Central memory CD8-positive, alpha-beta T cell (primary cell): ENCODE data around the gene SLC22A14.
"Not testable (repeated sequence)": the region's sequence is repeated elsewhere in the genome, so short reads cannot be mapped to it uniquely, and the experiment has no call there.

Experiments used
- ATAC-seq: fragments of 150-1000 bp; cut with Tn5 transposase; replicated peaks from 2 replicates; pipeline ENCODE4 v1.10.0; 2022; ENCODE audit warnings: mild to moderate bottlenecking, moderate FRiP score, moderate number of reproducible peaks; ENCODE audit not compliant: poor library complexity, severe bottlenecking; ENCODE audit errors: extremely low read depth
- DNase-seq, 2 donors: peaks; one replicate each; pipeline ENCODE4 v3.0.0; 2021; ENCODE audit warnings: low spot score in 2 of 2
- H3K27ac Mint-ChIP-seq: one replicate; pipeline ENCODE4 v1.8.0; 2022; ENCODE audit warnings: low read depth, mild to moderate bottlenecking, moderate library complexity, mixed read lengths
- H3K27me3 Mint-ChIP-seq: one replicate; pipeline ENCODE4 v1.8.0; 2022; ENCODE audit warnings: mixed read lengths
- H3K36me3 Mint-ChIP-seq: one replicate; pipeline ENCODE4 v1.8.0; 2022; ENCODE audit warnings: mild to moderate bottlenecking, moderate library complexity, mixed read lengths; ENCODE audit not compliant: insufficient read depth
- H3K4me1 Mint-ChIP-seq: one replicate; pipeline ENCODE4 v1.8.0; 2022; ENCODE audit warnings: mixed read lengths
- H3K4me3 Mint-ChIP-seq: one replicate; pipeline ENCODE4 v1.8.0; 2022; ENCODE audit warnings: mild to moderate bottlenecking, moderate library complexity, mixed read lengths
- H3K9me3 Mint-ChIP-seq: one replicate; pipeline ENCODE4 v1.8.0; 2022; ENCODE audit warnings: mixed read lengths

Gene SLC22A14

GRCh38 chr3:38276081-38276916, 5.8 kb upstream of the SLC22A14 start:
- no peaks in the 10 kb centered on the region for H3K27me3 Mint-ChIP-seq
- H3K9me3 Mint-ChIP-seq: no peaks in the 10 kb centered on the region
- no peak overlapping the region for H3K27ac Mint-ChIP-seq
- ATAC-seq (no peak), DNase-seq (no peak)
- H3K4me3 Mint-ChIP-seq: no peak overlapping the region
- no peaks in the 10 kb centered on the region for H3K36me3 Mint-ChIP-seq
- H3K4me1 Mint-ChIP-seq: no peaks in the 10 kb centered on the region

GRCh38 chr3:38276917-38277630, 5.0 kb upstream of the SLC22A14 start:
- Mint-ChIP-seq H3K27me3 (no peaks in the 10 kb centered on the region), H3K4me1 (no peaks in the 10 kb centered on the region), H3K27ac (no peak overlapping the region), H3K9me3 (no peaks in the 10 kb centered on the region), H3K4me3 (no peak overlapping the region), H3K36me3 (no peaks in the 10 kb centered on the region)
- DNase-seq (no peak), ATAC-seq (no peak)

- no peak overlapping the region for H3K4me3 Mint-ChIP-seq
These were observed 3.3 kb upstream of the SLC22A14 start for GRCh38 chr3:38278841-38279240.

GRCh38 chr3:38283810-38284755, 2.0 kb downstream of the SLC22A14 start:
- ATAC-seq: no peak
- H3K4me3 Mint-ChIP-seq: no peak overlapping the region
- peaks cover 1% of the 10 kb centered on the region for H3K36me3 Mint-ChIP-seq
- H3K27me3 Mint-ChIP-seq: peaks cover 2% of the 10 kb centered on the region
- H3K9me3 Mint-ChIP-seq: no peaks in the 10 kb centered on the region
- no peaks in the 10 kb centered on the region for H3K4me1 Mint-ChIP-seq
- no peak for DNase-seq
- H3K27ac Mint-ChIP-seq: no peak overlapping the region

More at GRCh38 chr3:38278841-38279240, 3.3 kb upstream of the SLC22A14 start:
- no peaks in the 10 kb centered on the region for H3K4me1 Mint-ChIP-seq
- H3K9me3 Mint-ChIP-seq: no peaks in the 10 kb centered on the region
- ATAC-seq (no peak), DNase-seq (no peak)
- H3K27ac Mint-ChIP-seq: no peak overlapping the region
- no peaks in the 10 kb centered on the region for H3K27me3 Mint-ChIP-seq
- H3K36me3 Mint-ChIP-seq: peaks cover 1% of the 10 kb centered on the region

- ATAC-seq (no peak), DNase-seq (no peak)
- H3K9me3 Mint-ChIP-seq: no peaks in the 10 kb centered on the region
- peaks cover 1% of the 10 kb centered on the region for H3K36me3 Mint-ChIP-seq
- H3K4me3 Mint-ChIP-seq: no peak overlapping the region
- no peak overlapping the region for H3K27ac Mint-ChIP-seq
- no peaks in the 10 kb centered on the region for H3K4me1 Mint-ChIP-seq
- H3K27me3 Mint-ChIP-seq: peaks cover 9% of the 10 kb centered on the region
These were observed 2.7 kb downstream of the SLC22A14 start for GRCh38 chr3:38284756-38285150.

- H3K4me3 Mint-ChIP-seq, ATAC-seq, H3K27ac Mint-ChIP-seq, H3K9me3 Mint-ChIP-seq, DNase-seq, H3K4me1 Mint-ChIP-seq, H3K27me3 Mint-ChIP-seq, H3K36me3 Mint-ChIP-seq: not testable (repeated sequence)
These were observed 7.5 kb downstream of the SLC22A14 start for GRCh38 chr3:38289286-38290217.

GRCh38 chr3:38297053-38297452, 15.0 kb downstream of the SLC22A14 start:
- H3K4me1 Mint-ChIP-seq, ATAC-seq, DNase-seq, H3K9me3 Mint-ChIP-seq, H3K36me3 Mint-ChIP-seq, H3K4me3 Mint-ChIP-seq, H3K27ac Mint-ChIP-seq: not testable (repeated sequence)
- H3K27me3 Mint-ChIP-seq: peaks cover 23% of the 10 kb centered on the region

GRCh38 chr3:38297537-38297936, 15.4 kb downstream of the SLC22A14 start:
- Mint-ChIP-seq H3K36me3 (no peaks in the 10 kb centered on the region), H3K4me1 (no peaks in the 10 kb centered on the region), H3K9me3 (no peaks in the 10 kb centered on the region), H3K27me3 (peaks cover 23% of the 10 kb centered on the region), H3K27ac (no peak overlapping the region), H3K4me3 (no peak overlapping the region)
- DNase-seq (no peak), ATAC-seq (no peak)

GRCh38 chr3:38297947-38298711, 16.0 kb downstream of the SLC22A14 start:
- no peaks in the 10 kb centered on the region for H3K9me3 Mint-ChIP-seq
- no peak overlapping the region for H3K27ac Mint-ChIP-seq
- ATAC-seq (no peak), DNase-seq (no peak)
- H3K36me3 Mint-ChIP-seq: no peaks in the 10 kb centered on the region
- no peak overlapping the region for H3K4me3 Mint-ChIP-seq
- H3K27me3 Mint-ChIP-seq: peaks cover 23% of the 10 kb centered on the region
- no peaks in the 10 kb centered on the region for H3K4me1 Mint-ChIP-seq

- no peaks in the 10 kb centered on the region for H3K4me1 Mint-ChIP-seq
- no peak overlapping the region for H3K4me3 Mint-ChIP-seq
- H3K27me3 Mint-ChIP-seq: peaks cover 57% of the 10 kb centered on the region
- H3K27ac Mint-ChIP-seq: no peak overlapping the region
- peaks cover 6% of the 10 kb centered on the region for H3K9me3 Mint-ChIP-seq
- H3K36me3 Mint-ChIP-seq: no peaks in the 10 kb centered on the region
- DNase-seq (no peak), ATAC-seq (no peak)
These were observed 24.8 kb downstream of the SLC22A14 start for GRCh38 chr3:38306941-38307340.

GRCh38 chr3:38307599-38307998, 25.5 kb downstream of the SLC22A14 start:
- Mint-ChIP-seq H3K27ac (no peak overlapping the region), H3K27me3 (peaks cover 63% of the 10 kb centered on the region), H3K4me1 (no peaks in the 10 kb centered on the region), H3K36me3 (no peaks in the 10 kb centered on the region), H3K4me3 (no peak overlapping the region), H3K9me3 (peaks cover 6% of the 10 kb centered on the region)
- ATAC-seq: no peak
- DNase-seq: no peak
